NB4 (cell line): Measurements from ENCODE around the gene CCR8.

Source experiments
- MYC ChIP-seq: IDR thresholded peaks from 2 replicates; pipeline ENCODE4 v1.6.1; 2011; ENCODE audit warnings: low read depth, low read length
- POLR2A ChIP-seq: IDR thresholded peaks from 2 replicates; pipeline ENCODE4 v1.6.1; 2011; ENCODE audit warnings: mild to moderate bottlenecking; ENCODE audit not compliant: insufficient read length; ENCODE audit errors: extremely low read depth
- TF ChIP-seq, protein P1 (sequence below): IDR thresholded peaks from one replicate; pipeline ENCODE4 v1.5.1; 2012; ENCODE audit warnings: low read depth, low read length

DNA sequence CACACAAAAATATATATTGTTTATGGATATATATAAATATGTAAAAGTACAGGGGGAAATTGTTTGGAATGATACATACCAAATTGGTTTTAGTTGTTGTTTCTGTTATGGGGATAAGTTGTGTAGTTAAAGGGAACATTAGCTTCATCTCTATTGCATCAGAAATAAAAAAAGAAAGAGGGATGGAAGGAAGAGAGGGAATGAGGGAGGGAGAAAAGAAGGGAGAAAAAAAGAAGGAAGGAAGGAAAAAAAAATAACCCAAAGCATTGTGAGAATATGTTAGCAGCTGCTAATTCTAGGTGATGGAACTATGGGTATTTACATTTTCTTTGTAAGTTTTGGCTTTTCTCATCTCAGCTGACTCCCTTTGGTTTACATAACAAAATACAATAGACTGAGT lies 1.3 kb downstream of the CCR8 start:
- TF ChIP-seq POLR2A = no peak
- TF ChIP-seq, protein P1, sequence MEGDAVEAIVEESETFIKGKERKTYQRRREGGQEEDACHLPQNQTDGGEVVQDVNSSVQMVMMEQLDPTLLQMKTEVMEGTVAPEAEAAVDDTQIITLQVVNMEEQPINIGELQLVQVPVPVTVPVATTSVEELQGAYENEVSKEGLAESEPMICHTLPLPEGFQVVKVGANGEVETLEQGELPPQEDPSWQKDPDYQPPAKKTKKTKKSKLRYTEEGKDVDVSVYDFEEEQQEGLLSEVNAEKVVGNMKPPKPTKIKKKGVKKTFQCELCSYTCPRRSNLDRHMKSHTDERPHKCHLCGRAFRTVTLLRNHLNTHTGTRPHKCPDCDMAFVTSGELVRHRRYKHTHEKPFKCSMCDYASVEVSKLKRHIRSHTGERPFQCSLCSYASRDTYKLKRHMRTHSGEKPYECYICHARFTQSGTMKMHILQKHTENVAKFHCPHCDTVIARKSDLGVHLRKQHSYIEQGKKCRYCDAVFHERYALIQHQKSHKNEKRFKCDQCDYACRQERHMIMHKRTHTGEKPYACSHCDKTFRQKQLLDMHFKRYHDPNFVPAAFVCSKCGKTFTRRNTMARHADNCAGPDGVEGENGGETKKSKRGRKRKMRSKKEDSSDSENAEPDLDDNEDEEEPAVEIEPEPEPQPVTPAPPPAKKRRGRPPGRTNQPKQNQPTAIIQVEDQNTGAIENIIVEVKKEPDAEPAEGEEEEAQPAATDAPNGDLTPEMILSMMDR = no peak
- TF ChIP-seq MYC = no peak
